DMS114 treated with DMSO at 0.1 percent for 48 hours (cell line): ENCODE data around the gene USP54.
"Not testable (repeated sequence)": the region's sequence is repeated elsewhere in the genome, so short reads cannot be mapped to it uniquely, and the experiment has no call there.

Experiments
- DNase-seq: peaks from one replicate; lab custom pipeline; 2025; ENCODE audit not compliant: unreplicated experiment; lab: John Stamatoyannopoulos, UW

The USP54 gene

GRCh38 chr10:73591935-73592699 lies 975 bp upstream of the USP54 start:
- DNase-seq, result no peak

- no peak for DNase-seq
Measured at GRCh38 chr10:73589563-73590126, 1.5 kb downstream of the USP54 start.

- no peak for DNase-seq
Measured at GRCh38 chr10:73588656-73589055, 2.5 kb downstream of the USP54 start.

- no peak for DNase-seq
Measured at GRCh38 chr10:73586583-73586984, 4.6 kb downstream of the USP54 start.

GRCh38 chr10:73585327-73585726 lies 5.8 kb downstream of the USP54 start:
- DNase-seq, result no peak

GRCh38 chr10:73584737-73585136 lies 6.4 kb downstream of the USP54 start:
- no peak for DNase-seq

- no peak for DNase-seq
Measured at GRCh38 chr10:73581918-73582317, 9.2 kb downstream of the USP54 start.

GRCh38 chr10:73578927-73579326 lies 12.2 kb downstream of the USP54 start:
- DNase-seq, result not testable (repeated sequence)

- DNase-seq, result no peak
Measured at GRCh38 chr10:73577788-73578187, 13.4 kb downstream of the USP54 start.

- DNase-seq, result no peak
Measured at GRCh38 chr10:73576890-73577591, 14.1 kb downstream of the USP54 start.

- no peak for DNase-seq
Measured at GRCh38 chr10:73576178-73576889, 14.8 kb downstream of the USP54 start.

- DNase-seq, result not testable (repeated sequence)
Measured at GRCh38 chr10:73567025-73567424, 24.1 kb downstream of the USP54 start.

GRCh38 chr10:73561192-73561591 lies 29.9 kb downstream of the USP54 start:
- no peak for DNase-seq

- DNase-seq, result no peak
Measured at GRCh38 chr10:73559590-73559989, 31.6 kb downstream of the USP54 start.

GRCh38 chr10:73556855-73557254 lies 34.3 kb downstream of the USP54 start:
- DNase-seq, result no peak

- DNase-seq, result no peak
Measured at GRCh38 chr10:73554721-73555120, 36.4 kb downstream of the USP54 start.

- no peak for DNase-seq
Measured at GRCh38 chr10:73553761-73554160, 37.4 kb downstream of the USP54 start.

GRCh38 chr10:73552819-73553715 lies 38.1 kb downstream of the USP54 start:
- no peak for DNase-seq

GRCh38 chr10:73551515-73551914 lies 39.6 kb downstream of the USP54 start:
- no peak for DNase-seq

- no peak for DNase-seq
Measured at GRCh38 chr10:73545357-73545756, 45.8 kb downstream of the USP54 start.

GRCh38 chr10:73537709-73538108 lies 53.4 kb downstream of the USP54 start:
- no peak for DNase-seq
